ENCODE measurements around the gene ARSD.
"Not testable (repeated sequence)": the region's sequence is repeated elsewhere in the genome, so short reads cannot be mapped to it uniquely, and the experiment has no call there.

Gene ARSD

DNA sequence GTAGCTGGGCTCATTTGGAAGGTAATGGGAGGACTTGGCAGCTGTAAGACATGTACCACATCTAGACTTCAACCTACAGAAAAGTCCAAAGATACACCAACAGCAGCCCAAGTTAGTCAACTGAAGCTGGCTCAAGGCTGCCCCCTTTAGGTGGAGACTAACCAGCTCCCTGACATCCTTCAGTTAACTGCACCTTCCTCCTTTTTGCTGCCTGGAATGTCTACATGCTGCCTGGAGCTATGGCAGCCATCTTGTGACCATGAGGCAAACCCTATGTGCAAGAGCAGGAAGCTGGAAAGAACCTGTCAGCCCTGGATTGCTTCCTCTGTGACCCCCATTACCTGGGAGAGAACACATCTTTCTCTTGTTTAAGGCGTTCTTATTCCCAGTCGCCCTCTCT lies 25.8 kb downstream of the ARSD start:
- TF ChIP-seq, protein P1, sequence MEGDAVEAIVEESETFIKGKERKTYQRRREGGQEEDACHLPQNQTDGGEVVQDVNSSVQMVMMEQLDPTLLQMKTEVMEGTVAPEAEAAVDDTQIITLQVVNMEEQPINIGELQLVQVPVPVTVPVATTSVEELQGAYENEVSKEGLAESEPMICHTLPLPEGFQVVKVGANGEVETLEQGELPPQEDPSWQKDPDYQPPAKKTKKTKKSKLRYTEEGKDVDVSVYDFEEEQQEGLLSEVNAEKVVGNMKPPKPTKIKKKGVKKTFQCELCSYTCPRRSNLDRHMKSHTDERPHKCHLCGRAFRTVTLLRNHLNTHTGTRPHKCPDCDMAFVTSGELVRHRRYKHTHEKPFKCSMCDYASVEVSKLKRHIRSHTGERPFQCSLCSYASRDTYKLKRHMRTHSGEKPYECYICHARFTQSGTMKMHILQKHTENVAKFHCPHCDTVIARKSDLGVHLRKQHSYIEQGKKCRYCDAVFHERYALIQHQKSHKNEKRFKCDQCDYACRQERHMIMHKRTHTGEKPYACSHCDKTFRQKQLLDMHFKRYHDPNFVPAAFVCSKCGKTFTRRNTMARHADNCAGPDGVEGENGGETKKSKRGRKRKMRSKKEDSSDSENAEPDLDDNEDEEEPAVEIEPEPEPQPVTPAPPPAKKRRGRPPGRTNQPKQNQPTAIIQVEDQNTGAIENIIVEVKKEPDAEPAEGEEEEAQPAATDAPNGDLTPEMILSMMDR (IDR thresholded peaks at IDR 0.05; ENCODE audit: low read depth, low read length), result peak; percentile 17
- in situ Hi-C loops (cut with HindIII; ENCODE audit: low sequenced_read_pairs), result no loop called here
- no peak for DNase-seq (ENCODE audit: low read depth, low spot score)
- H3K4me3 ChIP-seq (ENCODE audit: low read depth, low read length), result no peak overlapping the region

DNA sequence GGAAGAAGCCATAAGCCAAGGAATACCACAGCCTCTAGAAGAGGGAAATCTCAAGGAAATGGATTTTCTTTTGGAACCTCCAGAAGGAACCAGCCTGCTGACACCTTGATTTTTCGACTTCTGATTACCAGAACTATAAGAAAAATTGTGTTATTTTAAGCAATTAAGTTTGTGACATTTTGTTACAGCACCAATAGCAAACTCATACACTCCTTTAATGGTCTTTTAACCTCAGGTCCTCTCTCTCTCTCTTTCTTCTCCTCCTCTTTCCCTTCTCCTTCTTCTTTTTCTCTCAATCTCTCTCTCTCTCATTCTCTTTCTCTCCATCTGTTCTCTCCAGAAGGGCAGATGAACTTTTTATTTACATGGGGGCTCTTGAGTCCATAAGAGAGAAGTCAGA lies 26.3 kb downstream of the ARSD start:
- TF ChIP-seq, protein P1 (IDR thresholded peaks at IDR 0.05; ENCODE audit: low read depth, low read length), result no peak
- DNase-seq (ENCODE audit: low read depth, low spot score), result no peak
- in situ Hi-C loops (cut with HindIII; ENCODE audit: low sequenced_read_pairs), result no loop called here
- H3K4me3 ChIP-seq (ENCODE audit: low read depth, low read length), result no peak overlapping the region

DNA sequence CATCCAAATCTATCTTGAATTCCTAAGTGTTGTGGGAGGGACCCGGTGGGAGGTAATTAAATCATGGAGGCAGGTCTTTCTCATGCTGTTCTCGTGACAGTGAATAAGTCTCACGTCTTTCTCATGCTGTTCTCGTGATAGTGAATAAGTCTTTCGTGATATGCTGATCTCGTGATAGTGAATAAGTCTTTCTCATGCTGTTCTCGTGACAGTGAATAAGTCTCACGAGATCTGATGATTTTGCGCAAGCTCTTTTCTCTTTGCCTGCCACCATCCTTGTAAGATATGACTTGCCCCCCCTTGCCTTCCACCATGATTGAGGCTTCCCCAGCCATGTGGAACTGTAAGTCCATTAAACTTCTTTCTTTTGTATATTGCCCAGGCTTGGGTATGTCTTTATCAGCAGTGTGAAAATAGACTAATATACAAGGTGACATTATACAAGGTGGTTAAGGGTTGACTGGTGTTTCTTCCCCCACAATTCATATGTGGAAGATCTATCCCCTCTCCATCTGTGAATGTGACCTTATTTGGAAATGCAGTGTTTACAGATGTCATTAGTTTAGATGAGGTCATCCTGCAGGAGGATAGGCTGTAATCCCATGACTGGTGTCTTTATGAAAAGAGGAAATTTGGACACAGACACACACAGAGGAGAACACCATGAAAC lies 27.6 kb downstream of the ARSD start:
- H3K4me3 ChIP-seq (ENCODE audit: low read depth, low read length), result no peak overlapping the region
- TF ChIP-seq, protein P1 (IDR thresholded peaks at IDR 0.05; ENCODE audit: low read depth, low read length), result no peak
- DNase-seq (ENCODE audit: low read depth, low spot score), result no peak
- in situ Hi-C loops (cut with HindIII; ENCODE audit: low sequenced_read_pairs), result no loop called here

DNA sequence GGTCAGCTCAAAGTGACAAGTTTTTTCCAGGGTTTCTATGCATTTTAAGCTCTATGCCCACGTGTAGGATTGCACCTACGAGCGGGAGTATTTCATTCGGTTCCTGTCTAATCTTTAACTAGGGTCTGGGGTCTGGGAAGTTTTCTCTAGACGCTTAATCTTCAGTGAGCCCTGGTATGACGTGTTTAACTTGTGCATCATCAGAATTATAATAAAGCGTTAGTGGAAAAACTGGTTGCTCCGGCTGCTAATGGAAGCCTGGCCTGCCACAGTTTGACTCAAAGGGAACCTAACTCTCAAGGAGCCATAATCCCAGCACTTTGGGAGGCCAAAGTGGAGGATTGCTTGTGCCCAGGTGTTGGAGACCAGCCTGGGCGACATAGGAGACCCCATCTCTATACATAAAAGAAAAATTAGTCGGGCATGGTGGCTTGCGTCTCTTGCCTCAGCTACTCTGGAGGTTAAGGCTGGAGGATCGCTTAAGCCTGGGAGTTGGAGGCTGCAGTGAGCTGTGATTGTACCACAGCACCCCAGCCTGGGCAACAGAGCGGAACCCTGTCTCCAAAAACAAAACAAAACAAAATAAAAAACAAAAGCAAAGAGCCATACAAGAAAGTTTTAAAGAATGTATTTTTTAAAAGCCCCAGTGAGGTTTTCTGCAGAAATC lies 30.2 kb downstream of the ARSD start:
- no peak overlapping the region for H3K4me3 ChIP-seq (ENCODE audit: low read depth, low read length)
- in situ Hi-C loops (cut with HindIII; ENCODE audit: low sequenced_read_pairs), result no loop called here
- DNase-seq (ENCODE audit: low read depth, low spot score), result no peak
- TF ChIP-seq, protein P1 (IDR thresholded peaks at IDR 0.05; ENCODE audit: low read depth, low read length), result no peak

DNA sequence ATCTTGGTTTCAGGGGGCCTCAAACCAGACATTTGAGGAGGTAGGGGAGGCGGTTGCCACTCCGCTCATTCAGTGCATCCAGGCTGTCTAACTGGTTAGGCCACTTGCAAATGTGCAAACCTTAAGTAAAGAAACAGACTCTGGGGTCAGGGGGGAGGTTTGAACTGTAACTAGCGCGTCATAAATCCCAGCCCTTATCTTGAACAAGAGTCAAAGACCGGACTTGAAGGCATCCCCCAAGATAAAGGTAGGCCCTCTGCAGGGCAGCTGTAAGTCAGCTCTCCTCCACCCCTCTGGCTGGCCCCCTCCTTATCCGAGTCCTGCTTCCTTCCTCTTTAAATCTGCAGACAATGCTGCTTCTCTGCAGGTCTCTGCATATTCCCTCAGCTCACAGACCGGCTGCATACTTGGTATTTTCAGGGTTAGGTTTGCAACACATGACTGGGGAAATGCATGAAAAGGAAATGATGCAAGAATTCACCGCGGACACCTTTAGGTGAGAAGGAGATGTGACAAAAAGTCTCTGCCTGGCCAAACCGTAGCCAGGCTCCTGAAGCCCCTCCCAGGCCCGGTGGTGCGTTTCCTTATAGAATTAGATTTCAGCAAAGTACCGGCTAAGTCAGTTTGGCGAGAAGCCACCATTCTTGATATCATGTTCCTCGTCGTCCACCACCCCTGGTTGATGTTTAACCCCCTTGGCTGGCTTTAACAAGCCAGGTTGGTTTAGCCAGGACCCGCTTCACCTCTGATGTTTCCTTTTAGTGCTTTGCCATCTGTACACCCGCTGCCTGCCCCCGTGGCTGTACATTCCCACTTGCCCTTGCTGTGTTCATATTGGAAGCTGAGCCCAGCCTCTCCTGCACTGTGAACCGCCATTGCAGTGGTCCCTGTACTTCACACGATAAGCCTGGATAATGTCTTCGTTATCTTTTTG lies 31.2 kb downstream of the ARSD start:
- in situ Hi-C loops (cut with HindIII; ENCODE audit: low sequenced_read_pairs); H3K4me3 ChIP-seq (ENCODE audit: low read depth, low read length); DNase-seq (ENCODE audit: low read depth, low spot score): not testable (repeated sequence)

DNA sequence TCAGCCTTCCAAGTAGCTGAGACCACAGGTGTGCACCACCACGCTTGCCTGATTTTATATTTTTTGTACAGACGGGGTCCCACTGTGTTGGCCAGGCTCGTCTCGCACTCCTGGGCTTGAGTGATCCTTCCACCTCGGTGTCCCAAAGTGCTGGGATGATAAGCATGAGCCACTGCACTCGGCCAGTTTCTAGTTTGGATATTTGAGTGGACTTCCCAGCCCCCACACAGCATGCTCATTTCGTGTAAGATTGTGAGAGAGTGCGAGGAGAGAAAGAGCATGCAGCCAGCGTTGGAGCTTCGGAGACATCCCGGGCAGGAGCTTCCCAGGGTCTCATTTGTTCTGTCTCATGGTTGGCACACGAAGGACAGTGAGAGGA lies 31.8 kb downstream of the ARSD start:
- TF ChIP-seq, protein P1 (IDR thresholded peaks at IDR 0.05; ENCODE audit: low read depth, low read length), result no peak
- in situ Hi-C loops (cut with HindIII; ENCODE audit: low sequenced_read_pairs), result no loop called here
- no peak overlapping the region for H3K4me3 ChIP-seq (ENCODE audit: low read depth, low read length)
- no peak for DNase-seq (ENCODE audit: low read depth, low spot score)

Measured in astrocyte of the spinal cord (primary cell).